SK-N-SH treated with all-trans-retinoic acid at 6 μM for 48 hours (cell line): ENCODE data around the gene TLDC2.

Experiments used
- PATZ1 ChIP-seq: fragments of 250-450 bp; sonication (Bioruptor Pico); IDR thresholded peaks from 2 replicates; pipeline ENCODE4 v1.8.0; 2020; ENCODE audit warnings: mild to moderate bottlenecking, moderate library complexity, borderline replicate concordance
- TOX ChIP-seq: fragments of 250-450 bp; sonication (Bioruptor Pico); IDR thresholded peaks from 2 replicates; pipeline ENCODE4 v1.8.0; 2021; ENCODE audit warnings: mild to moderate bottlenecking, moderate library complexity, borderline replicate concordance

GRCh38 chr20:36859282-36859555 is 16.7 kb upstream of the TLDC2 start:
- TF ChIP-seq PATZ1 (CRISPR knock-in tag) (no peak), TOX (no peak)
